Left colon (tissue), 2 donors: Measurements from ENCODE around the gene C1QC. TPM values are rescaled to one million over a fixed set of nuclear protein-coding genes. Genes with fewer than 3 reads are reported as not detected.

Experiments
- ATAC-seq: fragments of 200-7000 bp; cut with Tn5 transposase; one replicate; pipeline ENCODE4 v1.9.1; 2020; ENCODE audit warnings: mild to moderate bottlenecking, moderate library complexity
- DNase-seq, 2 donors: peaks; one replicate each; pipeline ENCODE4 v3.0.0-alpha.2; 2020
- intact Hi-C, 2 donors: fragments of 100-400 bp; cut with DNase I in 1 of 2; cut with micrococcal nuclease in 1 of 2; formaldehyde crosslinking; loops; one replicate each; pipeline versions ENCODE4 v1.11.2 to v1.14.0; 2022; cut with DNase I, micrococcal nuclease
- total RNA-seq, 2 donors: library from RNA; stranded (reverse); fragmentation: NEBNext Ultra II Directional; extraction: Animal tissue kit (Norgen Biotek cat#: 25700); gene quantifications; one replicate each; pipeline ENCODE4 v1.2.1, GENCODE V29; 2021
- donor health status: DM: no; HTN: no; CAD: no.
- donor health status: DM: yes; HTN: yes; CAD: no.

The C1QC gene
- total RNA-seq, 2 donors from 2014 or later = 32.3 to 147 TPM

DNA sequence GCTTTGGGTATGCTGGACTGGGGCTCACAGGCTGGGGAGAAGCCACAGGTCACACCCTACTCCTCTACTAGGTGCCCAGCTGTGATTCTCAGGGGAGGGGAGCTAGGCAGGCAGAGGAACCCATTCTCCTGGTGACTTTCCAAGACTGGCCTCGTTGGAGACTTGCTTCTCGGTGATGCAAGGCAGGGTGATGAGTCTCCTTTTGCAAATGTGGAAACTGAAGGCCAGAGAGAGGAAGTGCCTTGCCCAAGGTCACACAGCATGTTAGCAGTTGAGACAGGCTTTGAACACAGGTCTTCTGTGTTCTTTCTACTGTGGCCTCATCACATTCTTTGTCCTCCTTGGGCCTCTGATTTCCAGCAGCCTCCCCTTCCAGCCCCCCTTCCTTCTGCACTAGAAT lies 27.5 kb upstream of the C1QC start:
- DNase-seq (no peak), ATAC-seq (no peak)
- intact Hi-C loops = no loop called here

- no peak for ATAC-seq
- no peak for DNase-seq
- intact Hi-C loops = no loop called here
Measured at GRCh38 chr1:22616571-22616970, 26.9 kb upstream of the C1QC start.

DNA sequence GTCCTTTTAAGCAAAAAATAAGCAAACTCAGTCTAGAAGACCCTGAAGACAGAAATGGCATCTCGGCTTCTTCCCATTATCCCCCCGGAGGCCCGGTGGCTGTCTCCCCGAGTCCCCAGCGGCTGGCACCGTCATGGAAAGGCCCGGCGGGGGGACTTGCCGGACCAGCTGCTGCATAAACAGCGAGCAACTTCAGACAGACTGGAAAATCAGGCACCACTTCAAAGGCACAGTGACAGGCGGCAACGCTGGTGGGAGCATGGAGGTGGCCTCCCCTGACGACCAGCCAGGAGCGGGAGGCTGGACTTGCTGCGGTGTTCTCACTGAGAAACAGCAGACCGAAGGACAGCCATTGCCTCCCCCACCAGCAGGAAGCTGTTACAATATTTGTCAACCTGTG lies 25.4 kb upstream of the C1QC start:
- no peak for DNase-seq
- intact Hi-C loops = no loop called here
- no peak for ATAC-seq

DNA sequence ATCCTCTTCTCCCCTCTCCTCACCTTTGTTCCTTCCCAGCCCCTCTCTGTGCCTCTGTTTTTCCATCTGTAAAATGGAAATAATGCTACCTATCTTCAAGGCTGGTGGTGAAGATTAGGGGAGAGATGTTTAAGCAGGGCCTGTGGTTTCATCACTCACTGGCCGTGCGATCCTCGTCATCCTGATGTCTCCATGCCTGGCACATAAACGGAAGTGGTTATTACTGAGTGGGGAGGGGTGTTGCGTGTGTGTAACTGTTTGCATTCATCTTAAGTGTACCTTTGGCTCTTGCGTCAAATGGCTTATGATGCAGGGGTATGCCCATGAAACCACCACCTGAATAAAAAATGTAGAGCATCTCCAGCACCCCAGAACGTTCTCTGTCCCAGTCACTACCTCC lies 24.2 kb upstream of the C1QC start:
- DNase-seq = no peak
- intact Hi-C loops = no loop called here
- no peak for ATAC-seq

- intact Hi-C loops = no loop called here
- DNase-seq (no peak), ATAC-seq (no peak)
Measured at GRCh38 chr1:22619798-22620197, 23.6 kb upstream of the C1QC start.

DNA sequence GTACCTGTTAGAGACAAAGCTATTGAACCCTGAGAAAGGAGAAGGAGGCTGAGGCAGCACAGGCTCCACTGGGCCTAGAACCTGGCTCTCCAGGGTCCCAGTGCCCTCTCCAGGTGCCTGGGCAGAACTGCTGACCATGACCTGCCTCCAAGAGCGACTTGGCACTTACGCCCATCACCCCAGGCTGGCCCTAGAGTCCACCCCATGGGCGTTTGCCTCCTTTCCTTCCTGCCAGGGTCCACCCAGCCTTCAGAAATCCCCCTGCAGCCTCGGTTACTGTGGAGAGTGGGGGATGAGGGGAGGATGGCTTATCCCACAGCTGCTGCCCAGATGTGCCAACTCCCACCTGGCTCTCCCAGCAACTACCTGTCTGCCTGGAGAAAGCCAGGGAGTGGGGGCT lies 21.7 kb upstream of the C1QC start:
- no peak for DNase-seq
- intact Hi-C loops = no loop called here
- ATAC-seq = no peak

- no peak for DNase-seq
- intact Hi-C loops = no loop called here
- no peak for ATAC-seq
Measured at GRCh38 chr1:22625262-22625925, 18.0 kb upstream of the C1QC start.

GRCh38 chr1:22626237-22627157 lies 16.9 kb upstream of the C1QC start:
- DNase-seq (no peak), ATAC-seq (peak; percentile 40)
- intact Hi-C loops = no loop called here

GRCh38 chr1:22627331-22627730 lies 16.1 kb upstream of the C1QC start:
- DNase-seq (no peak), ATAC-seq (no peak)
- intact Hi-C loops = no loop called here

- DNase-seq (no peak), ATAC-seq (no peak)
- intact Hi-C loops = no loop called here
Measured at GRCh38 chr1:22628698-22629444, 14.6 kb upstream of the C1QC start.

DNA sequence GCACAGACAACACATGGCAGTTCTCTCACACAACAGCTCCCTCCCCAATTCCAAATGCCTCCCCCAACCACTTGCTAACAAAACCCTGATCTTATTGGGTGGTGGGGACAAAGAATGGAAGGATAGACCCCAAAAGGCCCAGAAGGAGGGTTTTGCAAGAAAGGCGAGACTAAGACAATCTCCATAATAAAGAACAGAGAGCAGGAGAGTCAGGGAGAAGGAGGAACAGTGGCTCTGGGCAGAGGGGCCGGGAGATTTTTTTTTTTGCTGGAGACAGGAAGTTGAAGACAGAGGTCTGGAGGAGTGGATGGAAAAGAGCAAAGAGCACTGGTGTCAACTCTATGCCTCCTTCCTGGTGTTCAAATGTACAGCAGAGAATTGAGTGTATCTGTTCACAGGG lies 13.5 kb upstream of the C1QC start:
- DNase-seq (no peak), ATAC-seq (peak; percentile 60)
- intact Hi-C loops = no loop called here

DNA sequence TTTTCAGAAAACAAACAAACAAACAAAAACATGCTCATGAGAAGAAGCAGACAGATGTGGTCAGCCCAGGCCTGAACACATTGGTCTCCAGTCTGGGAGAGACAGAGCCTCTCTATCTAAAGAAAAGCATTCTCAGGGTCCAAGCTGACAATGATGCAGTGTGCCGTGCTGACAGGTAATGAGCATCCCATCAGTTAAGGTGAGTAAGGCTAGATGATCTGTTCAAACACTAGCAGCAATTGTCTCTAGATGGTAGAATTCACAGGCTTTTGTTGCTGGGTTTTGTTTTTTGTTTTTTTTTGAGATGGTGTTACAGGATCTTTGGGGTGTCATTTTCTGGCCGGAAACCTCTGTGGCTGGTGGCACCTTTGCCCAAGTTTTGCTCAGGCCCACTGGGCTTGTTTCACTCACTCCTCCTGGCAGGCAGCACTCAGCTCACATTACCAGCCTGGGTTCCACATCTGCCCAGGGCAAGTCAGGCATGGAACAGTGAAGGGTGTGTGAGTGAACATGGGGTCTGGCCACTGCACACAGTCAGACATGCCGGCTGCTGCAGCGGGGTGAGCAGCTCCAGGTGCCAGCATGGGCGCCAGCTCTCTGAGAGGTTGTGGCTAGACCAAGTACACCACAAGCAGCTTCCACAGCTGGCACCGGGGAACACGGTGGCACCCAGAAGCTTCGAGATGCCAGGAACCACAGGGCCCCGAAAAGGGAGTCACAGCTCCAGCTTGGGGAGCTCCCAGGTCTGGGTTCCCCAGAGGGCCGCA lies 9.6 kb upstream of the C1QC start:
- no peak for ATAC-seq
- intact Hi-C loops = no loop called here

DNA sequence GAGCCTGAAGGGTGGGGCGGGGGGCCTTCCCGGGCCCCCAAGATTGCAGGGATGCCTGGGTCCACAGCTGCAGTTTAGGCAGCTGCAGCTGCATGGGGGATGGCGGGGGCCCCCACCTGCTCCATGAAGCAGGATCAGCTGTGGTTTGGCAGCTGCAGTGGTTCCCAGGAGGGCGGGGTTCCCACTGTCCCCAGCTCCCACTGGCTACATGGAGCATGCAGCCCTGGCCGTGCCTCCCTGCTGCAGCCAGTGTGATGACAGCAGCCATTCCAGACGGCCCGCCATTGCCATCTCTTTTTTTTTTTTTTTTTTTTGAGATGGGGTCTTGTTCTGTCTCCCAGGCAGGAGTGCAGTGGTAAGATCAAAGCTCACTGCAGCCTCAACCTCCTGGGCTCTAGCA lies 8.0 kb upstream of the C1QC start:
- DNase-seq = no peak
- no peak for ATAC-seq
- intact Hi-C loops = no loop called here

More for the DNA sequence above, 9.6 kb upstream of the C1QC start:
- DNase-seq = no peak

- ATAC-seq (peak; percentile 32), DNase-seq (peak; percentile 30 to 58)
Measured at GRCh38 chr1:22636353-22636752, 7.1 kb upstream of the C1QC start, which contains the start of gene C1QA. C1QA (plus strand) TSS chr1:22636628; CDS start chr1:22637617, 989 bp downstream.

GRCh38 chr1:22636927-22637326 lies 6.5 kb upstream of the C1QC start:
- intact Hi-C loops = no loop called here
- DNase-seq = no peak
- no peak for ATAC-seq

More at GRCh38 chr1:22636353-22636752, 7.1 kb upstream of the C1QC start, which contains the start of gene C1QA:
- intact Hi-C loops = no loop called here

DNA sequence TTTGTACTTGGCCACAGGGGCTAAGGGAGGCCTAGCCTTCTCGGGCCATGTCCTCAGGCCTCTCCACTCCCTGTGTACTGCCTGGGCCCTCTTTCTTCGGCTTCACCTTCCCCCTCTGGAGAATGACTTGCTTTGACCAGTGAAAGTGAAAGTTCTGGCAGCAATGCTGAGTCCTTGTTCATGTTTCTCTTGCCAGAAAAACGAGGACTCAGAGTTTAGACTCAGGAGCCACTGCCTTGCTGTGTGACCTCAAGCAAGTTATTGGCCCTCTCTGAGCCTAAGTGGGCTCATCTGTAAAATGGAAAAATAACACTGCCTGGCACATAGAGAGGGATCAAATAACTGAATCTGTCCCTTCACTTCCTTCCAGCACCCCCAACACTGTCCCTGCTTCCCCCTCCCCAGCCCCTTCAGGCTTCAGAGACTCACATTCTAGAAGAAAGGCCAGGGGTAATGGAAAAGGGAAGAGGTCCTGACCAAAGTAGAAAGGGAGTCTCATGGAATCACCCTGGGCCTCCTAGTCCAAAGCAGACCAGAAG lies 5.5 kb upstream of the C1QC start:
- intact Hi-C loops = no loop called here
- ATAC-seq (no peak), DNase-seq (no peak)

GRCh38 chr1:22638476-22639234 lies 4.8 kb upstream of the C1QC start:
- ATAC-seq (no peak), DNase-seq (no peak)
- intact Hi-C loops = no loop called here

GRCh38 chr1:22639286-22639685 lies 4.1 kb upstream of the C1QC start:
- intact Hi-C loops = no loop called here
- DNase-seq (peak in 1 of 2 donors; percentile 19), ATAC-seq (no peak)
